22Rv1 (cell line): ENCODE results near the gene FGF13.

ENCODE experiments used
- ZFX ChIP-seq: fragments of 450-650 bp; IDR thresholded peaks from 2 replicates; pipeline ENCODE4 v1.6.1; 2017; ENCODE audit warnings: antibody characterized with exemption, borderline replicate concordance
- TF ChIP-seq, protein P1 (sequence below): fragments of 450-650 bp; IDR thresholded peaks from 2 replicates; pipeline ENCODE4 v1.5.1; 2017; ENCODE audit warnings: mild to moderate bottlenecking

DNA sequence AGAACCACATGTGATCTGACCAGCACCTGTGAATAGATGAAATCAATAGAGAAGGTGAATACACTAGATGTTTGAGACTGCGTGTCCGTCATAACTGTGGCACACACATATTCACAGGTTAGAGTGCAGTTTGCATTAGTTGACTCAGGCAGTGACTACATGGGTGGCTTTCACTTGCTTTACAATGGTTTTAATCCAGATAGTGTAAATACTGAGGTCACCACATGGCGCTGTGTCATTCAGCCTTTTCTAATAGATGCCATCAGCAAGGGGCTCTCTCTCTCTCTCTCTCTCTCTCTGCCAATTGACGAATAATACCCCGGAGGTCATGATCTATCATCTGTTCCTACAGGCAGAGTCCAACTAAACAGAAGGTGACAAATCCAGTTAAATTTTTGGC, 30.7 kb upstream of the FGF13 start:
- TF ChIP-seq, protein P1, sequence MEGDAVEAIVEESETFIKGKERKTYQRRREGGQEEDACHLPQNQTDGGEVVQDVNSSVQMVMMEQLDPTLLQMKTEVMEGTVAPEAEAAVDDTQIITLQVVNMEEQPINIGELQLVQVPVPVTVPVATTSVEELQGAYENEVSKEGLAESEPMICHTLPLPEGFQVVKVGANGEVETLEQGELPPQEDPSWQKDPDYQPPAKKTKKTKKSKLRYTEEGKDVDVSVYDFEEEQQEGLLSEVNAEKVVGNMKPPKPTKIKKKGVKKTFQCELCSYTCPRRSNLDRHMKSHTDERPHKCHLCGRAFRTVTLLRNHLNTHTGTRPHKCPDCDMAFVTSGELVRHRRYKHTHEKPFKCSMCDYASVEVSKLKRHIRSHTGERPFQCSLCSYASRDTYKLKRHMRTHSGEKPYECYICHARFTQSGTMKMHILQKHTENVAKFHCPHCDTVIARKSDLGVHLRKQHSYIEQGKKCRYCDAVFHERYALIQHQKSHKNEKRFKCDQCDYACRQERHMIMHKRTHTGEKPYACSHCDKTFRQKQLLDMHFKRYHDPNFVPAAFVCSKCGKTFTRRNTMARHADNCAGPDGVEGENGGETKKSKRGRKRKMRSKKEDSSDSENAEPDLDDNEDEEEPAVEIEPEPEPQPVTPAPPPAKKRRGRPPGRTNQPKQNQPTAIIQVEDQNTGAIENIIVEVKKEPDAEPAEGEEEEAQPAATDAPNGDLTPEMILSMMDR, result no peak
- TF ChIP-seq ZFX, result no peak
